Measurements from ENCODE around the gene KRTAP5-5.
"Not testable (repeated sequence)": the region's sequence is repeated elsewhere in the genome, so short reads cannot be mapped to it uniquely, and the experiment has no call there.

Gene KRTAP5-5, protein sequence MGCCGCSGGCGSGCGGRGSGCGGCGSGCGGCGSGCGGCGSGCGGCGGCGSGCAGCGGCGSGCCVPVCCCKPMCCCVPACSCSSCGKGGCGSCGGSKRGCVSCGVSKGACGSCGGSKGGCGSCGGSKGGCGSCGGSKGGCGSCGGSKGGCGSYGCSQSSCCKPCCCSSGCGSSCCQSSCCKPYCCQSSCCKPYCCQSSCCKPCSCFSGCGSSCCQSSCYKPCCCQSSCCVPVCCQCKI

GRCh38 chr11:1629326-1630185, at the start of gene KRTAP5-5:
KRTAP5-5 (plus strand) TSS chr11:1629775; CDS start chr11:1629841, 66 bp downstream.
- DNase-seq (ENCODE audit: low read depth, low spot score), result no peak

- DNase-seq (ENCODE audit: low read depth, low spot score), result no peak
These were observed 47.6 kb upstream of the KRTAP5-5 start for GRCh38 chr11:1581976-1582375.

DNA sequence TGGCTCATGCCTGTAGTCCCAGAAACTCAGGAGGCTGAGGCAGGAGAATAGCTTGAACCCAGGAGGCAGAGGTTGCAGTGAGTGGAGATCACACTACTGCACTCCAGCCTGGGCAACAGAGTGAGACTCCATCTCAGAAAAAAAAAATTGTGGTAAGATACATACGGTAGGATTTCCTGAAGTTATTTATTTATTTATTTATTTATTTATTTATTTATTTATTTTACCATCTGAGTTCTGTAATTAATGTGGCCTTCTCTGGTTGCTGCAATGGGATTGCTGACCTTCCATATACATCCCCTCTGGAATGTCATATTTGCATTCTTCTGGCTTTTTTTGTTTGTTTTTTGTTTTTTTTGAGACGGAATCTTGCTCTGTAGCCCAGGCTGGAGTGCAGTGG, 46.7 kb upstream of the KRTAP5-5 start:
- not testable (repeated sequence) for DNase-seq (ENCODE audit: low read depth, low spot score)

- DNase-seq (ENCODE audit: low read depth, low spot score), result not testable (repeated sequence)
These were observed 44.8 kb upstream of the KRTAP5-5 start, which contains the start of gene KRTAP5-1 for GRCh38 chr11:1584661-1585370. KRTAP5-1 (minus strand) TSS chr11:1585283; CDS start chr11:1585249, 34 bp downstream.

- DNase-seq (ENCODE audit: low read depth, low spot score), result no peak
These were observed 42.9 kb upstream of the KRTAP5-5 start for GRCh38 chr11:1586699-1587098.

- not testable (repeated sequence) for DNase-seq (ENCODE audit: low read depth, low spot score)
These were observed 40.2 kb upstream of the KRTAP5-5 start for GRCh38 chr11:1589191-1589963.

DNA sequence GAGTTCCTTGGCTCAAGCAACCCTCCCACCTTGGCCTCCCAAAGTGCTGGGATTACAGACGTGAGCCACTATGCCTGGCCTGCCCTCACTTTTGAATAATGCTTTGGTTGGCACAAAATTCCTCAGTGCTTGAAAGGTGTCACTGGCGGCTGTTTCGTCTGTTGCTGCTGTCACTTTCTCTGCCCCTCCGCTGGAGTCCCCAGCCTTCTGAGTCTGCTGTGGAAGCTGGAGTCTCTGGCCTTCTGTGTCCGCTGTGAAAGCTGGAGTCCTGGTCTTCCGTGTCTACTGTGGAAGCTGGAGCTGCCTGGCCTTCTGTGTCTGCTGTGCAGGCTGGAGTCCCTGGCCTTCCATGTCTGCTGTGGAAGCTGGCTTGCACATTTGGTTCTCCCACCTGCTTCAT, 39.6 kb upstream of the KRTAP5-5 start:
- no peak for DNase-seq (ENCODE audit: low read depth, low spot score)

GRCh38 chr11:1592628-1593027, 36.9 kb upstream of the KRTAP5-5 start:
- DNase-seq (ENCODE audit: low read depth, low spot score), result no peak

DNA sequence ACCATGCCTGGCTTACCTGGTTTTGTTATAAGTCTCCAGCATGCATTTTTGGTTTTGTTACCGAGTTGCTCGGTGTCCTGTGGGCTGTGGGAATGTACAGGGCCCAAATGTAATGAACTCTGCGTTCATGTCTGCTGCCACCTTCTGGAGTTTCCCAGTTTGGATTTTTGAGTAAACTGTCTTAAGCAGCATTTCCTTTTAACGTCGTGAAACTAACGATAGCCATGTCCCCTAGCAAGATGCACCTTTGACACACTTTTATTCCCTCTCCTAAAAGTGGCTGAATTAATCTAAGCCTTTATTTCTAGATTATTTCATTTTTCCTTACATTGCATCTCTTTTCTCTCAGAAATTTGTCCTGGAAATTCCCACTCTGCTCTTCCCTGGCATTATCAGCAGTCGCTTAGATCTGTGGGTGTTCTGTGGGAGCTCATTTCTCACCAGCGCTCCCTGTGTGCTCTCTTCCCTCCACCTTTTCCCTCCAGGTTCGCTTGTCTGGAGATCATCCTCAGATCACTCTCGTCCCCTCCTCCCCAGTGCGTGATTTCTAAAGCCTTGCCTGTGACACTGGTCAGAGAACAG, 33.5 kb upstream of the KRTAP5-5 start:
- DNase-seq (ENCODE audit: low read depth, low spot score), result not testable (repeated sequence)

- not testable (repeated sequence) for DNase-seq (ENCODE audit: low read depth, low spot score)
These were observed 32.9 kb upstream of the KRTAP5-5 start for GRCh38 chr11:1596576-1597121.

DNA sequence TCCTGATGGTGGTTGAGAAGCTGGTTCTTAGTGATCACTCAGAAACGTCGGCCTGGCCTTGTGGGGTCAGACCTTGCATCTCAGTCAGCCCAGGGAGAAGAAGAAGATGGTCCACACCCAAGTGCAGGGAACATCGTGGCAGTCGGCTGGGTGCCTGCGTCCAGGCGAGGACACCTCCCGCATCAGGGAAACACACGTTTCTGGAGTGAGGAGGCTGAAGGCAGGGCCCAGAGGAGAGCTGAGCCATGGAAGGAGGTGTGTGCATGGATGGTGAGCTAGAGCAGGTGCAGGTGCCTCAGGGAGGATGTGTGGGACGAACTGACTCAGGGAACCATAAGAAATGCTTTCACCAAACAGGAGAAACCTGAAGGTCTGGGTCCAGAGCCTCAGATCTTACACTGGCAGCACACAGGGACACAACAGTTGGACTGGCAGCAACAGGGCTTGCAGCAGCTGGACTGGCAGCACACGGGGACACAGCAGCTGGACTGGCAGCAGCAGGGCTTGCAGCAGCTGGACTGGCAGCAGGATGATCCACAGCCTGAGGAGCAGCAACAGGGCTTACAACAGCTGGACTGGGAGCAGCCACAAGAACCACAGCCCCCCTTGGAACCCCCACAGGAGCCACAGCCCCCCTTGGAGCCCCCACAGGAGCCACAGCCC, 32.1 kb upstream of the KRTAP5-5 start:
- DNase-seq (ENCODE audit: low read depth, low spot score), result no peak

- no peak for DNase-seq (ENCODE audit: low read depth, low spot score)
These were observed 31.6 kb upstream of the KRTAP5-5 start, which contains the start of gene KRTAP5-2 for GRCh38 chr11:1597994-1598380. KRTAP5-2 (minus strand) TSS chr11:1598294; CDS start chr11:1598250, 44 bp downstream.

DNA sequence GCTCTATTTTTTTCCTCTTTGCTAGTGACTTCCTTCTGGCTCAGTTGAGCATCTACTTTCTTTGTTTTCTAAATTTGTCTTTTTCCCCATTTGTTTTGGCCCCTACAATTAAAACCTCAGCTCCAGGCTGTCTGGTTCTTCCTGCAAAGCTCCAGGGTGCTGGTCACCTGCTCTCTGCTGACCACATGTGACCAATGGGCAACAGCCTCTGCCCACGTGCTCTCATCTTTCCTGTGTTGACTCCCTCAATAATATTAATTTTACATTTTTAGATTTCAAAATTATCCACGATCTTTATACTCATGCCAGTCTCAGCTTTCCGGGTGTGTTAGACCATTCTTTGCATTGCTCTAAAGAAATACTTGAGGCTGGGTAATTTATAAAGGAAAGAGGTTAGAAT, 31.2 kb upstream of the KRTAP5-5 start:
- not testable (repeated sequence) for DNase-seq (ENCODE audit: low read depth, low spot score)

DNA sequence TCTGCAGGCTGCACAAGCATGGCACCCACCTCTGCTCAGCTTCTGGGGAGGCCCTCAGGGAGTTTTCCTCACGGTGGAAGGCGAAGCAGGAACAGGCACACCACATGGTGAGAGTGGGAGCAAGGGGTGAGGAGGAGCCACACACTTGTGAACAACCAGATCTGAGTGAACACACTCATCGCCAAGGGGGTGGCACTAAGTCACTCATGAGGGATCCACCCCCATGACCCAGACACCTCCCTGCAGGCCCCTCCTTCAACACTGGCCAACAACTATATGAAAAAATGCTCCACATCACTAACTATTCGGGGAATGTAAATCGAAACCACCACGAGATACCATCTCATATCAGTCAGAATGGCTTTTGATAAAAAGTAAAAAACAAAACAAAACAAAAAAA, 30.8 kb upstream of the KRTAP5-5 start:
- DNase-seq (ENCODE audit: low read depth, low spot score), result peak; percentile 8

- DNase-seq (ENCODE audit: low read depth, low spot score), result no peak
These were observed 28.9 kb upstream of the KRTAP5-5 start for GRCh38 chr11:1600626-1601025.

DNA sequence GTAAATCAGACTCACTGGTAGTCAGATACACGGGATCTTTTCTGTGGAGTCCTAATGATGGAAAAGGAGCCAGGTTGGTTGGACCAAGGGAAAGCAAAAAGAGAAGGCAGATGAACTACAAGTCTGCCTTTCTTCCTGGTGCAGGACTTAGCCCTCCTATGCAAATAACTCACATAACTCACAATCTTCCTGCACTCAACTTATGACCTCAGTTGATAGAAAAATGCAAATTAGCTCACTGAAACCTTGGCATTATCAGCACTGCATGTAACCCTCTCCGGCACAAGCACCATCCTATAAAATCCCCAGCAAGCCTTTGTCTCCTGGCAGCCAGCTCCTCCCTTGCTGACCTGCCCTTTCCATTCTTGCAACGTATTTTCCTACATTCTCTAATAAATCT, 27.9 kb upstream of the KRTAP5-5 start:
- not testable (repeated sequence) for DNase-seq (ENCODE audit: low read depth, low spot score)

GRCh38 chr11:1603629-1604028, 25.9 kb upstream of the KRTAP5-5 start:
- no peak for DNase-seq (ENCODE audit: low read depth, low spot score)

- DNase-seq (ENCODE audit: low read depth, low spot score), result no peak
These were observed 25.4 kb upstream of the KRTAP5-5 start for GRCh38 chr11:1604181-1604580.

GRCh38 chr11:1604711-1605110, 24.9 kb upstream of the KRTAP5-5 start:
- DNase-seq (ENCODE audit: low read depth, low spot score), result no peak

GRCh38 chr11:1605923-1606322, 23.7 kb upstream of the KRTAP5-5 start:
- not testable (repeated sequence) for DNase-seq (ENCODE audit: low read depth, low spot score)

All from astrocyte of the hippocampus (primary cell).